Measurements from ENCODE around the gene UBL4B.
A peak's percentile ranks its signal among the peaks of the same experiment; 100 is the strongest.

UBL4B gene

GRCh38 chr1:110084227-110085078 is 27.8 kb upstream of the UBL4B start:
- DNase-seq, result peak; percentile 71 to 89 (median 86)
- CTCF ChIA-PET, result interaction anchor here (1.3 to 4.4 kb wide), 4 partner anchors 13 to 25 kb away, joined by 3 to 20 read pairs (median 6); no protein-coding TSS in a partner anchor
- H3K9me3 ChIP-seq (ENCODE audit: control extremely low read depth in 1 of 5, control insufficient read depth in 4 of 5, insufficient read depth in 2 of 5, low read depth in 1 of 5, low read length in 4 of 5), result no peaks in the 10 kb centered on the region
- POLR2A ChIA-PET, result no interaction called here
- peak overlapping the region; percentile 48 to 80 (median 68) for H3K4me3 ChIP-seq (ENCODE audit: control insufficient read depth in 1 of 7, extremely low read depth in 1 of 7, insufficient read depth in 4 of 7, low read depth in 2 of 7, low read length in 6 of 7)
- H3K27ac ChIP-seq (ENCODE audit: insufficient read depth in 1 of 2, low read depth in 1 of 2, low read length in 2 of 2, poor library complexity in 1 of 2, severe bottlenecking in 2 of 2), result no peak overlapping the region
- peaks cover 0 to 23% (median 18%) of the 10 kb centered on the region in 4 experiments for H3K4me1 ChIP-seq (ENCODE audit: control extremely low read depth in 1 of 4, control insufficient read depth in 4 of 4, insufficient read depth in 4 of 4, low read length in 3 of 4)
- WGBS (ENCODE audit: insufficient coverage), result under 1% methylated on average over 65 of the region's 72 CpGs
- H3K36me3 ChIP-seq (ENCODE audit: control insufficient read depth in 4 of 4, insufficient read depth in 4 of 4, low read length in 3 of 4), result no peaks in the 10 kb centered on the region
- peaks cover 12 to 65% (median 40%) of the 10 kb centered on the region in 5 experiments for H3K27me3 ChIP-seq (replicated peaks in 2 of 5; ENCODE audit: control insufficient read depth in 4 of 5, insufficient read depth in 5 of 5, low read length in 4 of 5)

- CTCF ChIA-PET, result interaction anchor here (7.8 kb wide), 1 partner anchor 19 kb away, joined by 176 read pairs; no protein-coding TSS in a partner anchor
- Histone ChIP-seq H3K4me1 (ENCODE audit: control extremely low read depth in 1 of 4, control insufficient read depth in 4 of 4, insufficient read depth in 4 of 4, low read length in 3 of 4) (peaks cover 0 to 27% (median 20%) of the 10 kb centered on the region in 4 experiments), H3K9me3 (ENCODE audit: control extremely low read depth in 1 of 5, control insufficient read depth in 4 of 5, insufficient read depth in 2 of 5, low read depth in 1 of 5, low read length in 4 of 5) (no peaks in the 10 kb centered on the region), H3K27ac (ENCODE audit: insufficient read depth in 1 of 2, low read depth in 1 of 2, low read length in 2 of 2, poor library complexity in 1 of 2, severe bottlenecking in 2 of 2) (no peak overlapping the region), H3K27me3 (replicated peaks in 2 of 5; ENCODE audit: control insufficient read depth in 4 of 5, insufficient read depth in 5 of 5, low read length in 4 of 5) (peaks cover 12 to 62% (median 35%) of the 10 kb centered on the region in 5 experiments), H3K4me3 (ENCODE audit: control insufficient read depth in 1 of 7, extremely low read depth in 1 of 7, insufficient read depth in 4 of 7, low read depth in 2 of 7, low read length in 6 of 7) (no peak overlapping the region), H3K36me3 (ENCODE audit: control insufficient read depth in 4 of 4, insufficient read depth in 4 of 4, low read length in 3 of 4) (no peaks in the 10 kb centered on the region)
- no peak for DNase-seq
- WGBS (ENCODE audit: insufficient coverage), result 100% methylated on average over 3 of the region's 5 CpGs
- POLR2A ChIA-PET, result no interaction called here
Measured at GRCh38 chr1:110085671-110086070, 26.6 kb upstream of the UBL4B start.

- DNase-seq, result no peak
- whole genome bisulfite sequencing (ENCODE audit: insufficient coverage), result 85% methylated on average over 4 of the region's 4 CpGs
- ChIA-PET POLR2A (no interaction called here), CTCF (interaction anchor here (0.8 to 7.8 kb wide), 7 partner anchors 11 to 61 kb away, joined by 3 to 176 read pairs (median 16); partner anchors contain the start of gene ALX3)
- H3K4me3 ChIP-seq (ENCODE audit: control insufficient read depth in 1 of 7, extremely low read depth in 1 of 7, insufficient read depth in 4 of 7, low read depth in 2 of 7, low read length in 6 of 7), result no peak overlapping the region
- no peaks in the 10 kb centered on the region for H3K36me3 ChIP-seq (ENCODE audit: control insufficient read depth in 4 of 4, insufficient read depth in 4 of 4, low read length in 3 of 4)
- H3K4me1 ChIP-seq (ENCODE audit: control extremely low read depth in 1 of 4, control insufficient read depth in 4 of 4, insufficient read depth in 4 of 4, low read length in 3 of 4), result peaks cover 0 to 27% (median 20%) of the 10 kb centered on the region in 4 experiments
- H3K27me3 ChIP-seq (replicated peaks in 2 of 5; ENCODE audit: control insufficient read depth in 4 of 5, insufficient read depth in 5 of 5, low read length in 4 of 5), result peaks cover 12 to 52% (median 35%) of the 10 kb centered on the region in 5 experiments
- no peak overlapping the region for H3K27ac ChIP-seq (ENCODE audit: insufficient read depth in 1 of 2, low read depth in 1 of 2, low read length in 2 of 2, poor library complexity in 1 of 2, severe bottlenecking in 2 of 2)
- no peaks in the 10 kb centered on the region for H3K9me3 ChIP-seq (ENCODE audit: control extremely low read depth in 1 of 5, control insufficient read depth in 4 of 5, insufficient read depth in 2 of 5, low read depth in 1 of 5, low read length in 4 of 5)
Measured at GRCh38 chr1:110086961-110087360, 25.3 kb upstream of the UBL4B start.

DNA sequence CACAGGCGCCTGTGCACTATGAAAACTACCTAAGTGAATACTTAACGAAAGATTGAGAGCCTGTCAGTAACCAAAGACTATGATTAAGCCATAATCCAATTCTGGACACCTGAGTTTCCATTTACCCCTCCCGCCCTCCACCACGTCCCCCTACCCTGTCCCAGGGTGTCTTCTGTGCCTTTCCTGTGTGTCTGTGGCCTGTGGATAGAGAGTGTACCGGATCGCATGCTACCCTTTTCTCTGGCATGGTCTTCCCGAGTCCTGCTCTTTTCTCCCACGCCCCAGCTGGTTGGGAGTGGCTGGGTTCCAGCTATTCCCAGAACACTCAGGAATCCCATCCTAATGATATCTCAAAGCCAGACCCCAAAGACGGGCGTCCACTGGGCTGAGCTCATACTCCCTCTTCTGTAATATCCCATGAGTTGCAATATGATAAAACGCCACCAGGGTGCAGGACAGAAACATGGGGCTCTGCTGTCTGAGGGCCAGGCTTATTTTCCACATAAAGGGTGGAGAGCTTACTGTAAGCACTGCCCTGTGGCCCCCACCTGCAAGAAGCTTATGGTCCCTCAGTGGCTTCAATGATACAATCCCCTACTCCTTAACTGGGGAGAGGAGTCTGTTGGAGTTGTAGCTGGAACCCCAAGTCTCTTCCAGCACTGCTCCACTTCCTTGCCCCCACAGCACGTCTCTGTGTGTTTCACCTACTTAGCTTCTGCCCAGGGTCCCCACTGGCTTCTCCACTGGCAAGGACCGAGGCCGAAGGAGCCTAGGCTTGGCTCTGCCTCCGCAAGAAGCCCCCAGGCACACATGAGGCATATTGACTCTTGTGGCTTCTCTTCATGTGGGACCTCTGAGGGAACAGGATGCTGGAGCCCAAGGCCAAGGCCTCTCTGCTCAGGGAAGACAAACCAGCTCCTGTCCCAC is 24.2 kb upstream of the UBL4B start:
- Histone ChIP-seq H3K4me3 (ENCODE audit: control insufficient read depth in 1 of 7, extremely low read depth in 1 of 7, insufficient read depth in 4 of 7, low read depth in 2 of 7, low read length in 6 of 7) (no peak overlapping the region), H3K4me1 (ENCODE audit: control extremely low read depth in 1 of 4, control insufficient read depth in 4 of 4, insufficient read depth in 4 of 4, low read length in 3 of 4) (peaks cover 0 to 26% (median 20%) of the 10 kb centered on the region in 4 experiments), H3K27me3 (replicated peaks in 2 of 5; ENCODE audit: control insufficient read depth in 4 of 5, insufficient read depth in 5 of 5, low read length in 4 of 5) (peaks cover 7 to 41% (median 26%) of the 10 kb centered on the region in 5 experiments), H3K36me3 (ENCODE audit: control insufficient read depth in 4 of 4, insufficient read depth in 4 of 4, low read length in 3 of 4) (no peaks in the 10 kb centered on the region), H3K9me3 (ENCODE audit: control extremely low read depth in 1 of 5, control insufficient read depth in 4 of 5, insufficient read depth in 2 of 5, low read depth in 1 of 5, low read length in 4 of 5) (no peaks in the 10 kb centered on the region), H3K27ac (ENCODE audit: insufficient read depth in 1 of 2, low read depth in 1 of 2, low read length in 2 of 2, poor library complexity in 1 of 2, severe bottlenecking in 2 of 2) (no peak overlapping the region)
- ChIA-PET POLR2A (interaction anchor here (0.8 kb wide), 1 partner anchor 18 kb away, joined by 3 read pairs; no protein-coding TSS in a partner anchor), CTCF (interaction anchor here (0.8 to 7.8 kb wide), 16 partner anchors 9 to 407 kb away, joined by 3 to 176 read pairs (median 4); partner anchors contain the start of genes ALX3 and UBL4B)
- 54% methylated on average over 11 of the region's 15 CpGs for WGBS (ENCODE audit: insufficient coverage)
- peak; percentile 54 to 74 (median 62) for DNase-seq

DNA sequence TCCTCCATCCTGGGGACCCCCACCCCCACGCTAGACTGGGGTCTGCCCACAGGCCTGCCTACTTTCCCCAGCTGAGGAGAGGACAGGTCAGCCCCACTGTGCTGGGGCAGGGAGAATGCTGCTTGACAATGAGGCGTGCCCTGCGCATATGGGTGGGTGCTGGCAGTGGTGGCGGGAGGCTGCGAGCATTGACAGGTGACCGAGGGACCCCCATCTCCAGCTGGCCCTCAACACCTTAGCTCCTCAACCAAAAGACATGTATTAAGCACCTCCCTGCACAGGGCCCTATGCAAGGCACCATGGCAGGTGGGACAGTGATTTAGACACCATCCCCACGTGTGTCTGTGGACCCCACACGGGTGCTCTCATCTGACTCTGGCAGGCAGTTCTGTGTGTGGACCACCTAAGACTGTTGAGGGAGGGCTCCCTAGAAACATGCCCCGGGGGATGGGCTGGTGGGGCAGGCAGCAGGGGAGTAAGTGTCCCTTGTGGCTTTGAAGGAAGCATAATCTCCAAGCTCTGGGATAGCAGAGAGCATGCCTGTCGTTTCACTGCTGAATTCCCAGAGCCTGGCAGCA is 23.4 kb upstream of the UBL4B start:
- ChIA-PET CTCF (interaction anchor here (0.8 to 7.8 kb wide), 14 partner anchors 8 to 407 kb away, joined by 3 to 176 read pairs (median 6); partner anchors contain the start of genes ALX3 and UBL4B), POLR2A (interaction anchor here (0.8 kb wide), 1 partner anchor 18 kb away, joined by 3 read pairs; no protein-coding TSS in a partner anchor)
- no peaks in the 10 kb centered on the region for H3K9me3 ChIP-seq (ENCODE audit: control extremely low read depth in 1 of 5, control insufficient read depth in 4 of 5, insufficient read depth in 2 of 5, low read depth in 1 of 5, low read length in 4 of 5)
- H3K27ac ChIP-seq (ENCODE audit: insufficient read depth in 1 of 2, low read depth in 1 of 2, low read length in 2 of 2, poor library complexity in 1 of 2, severe bottlenecking in 2 of 2), result no peak overlapping the region
- H3K36me3 ChIP-seq (ENCODE audit: control insufficient read depth in 4 of 4, insufficient read depth in 4 of 4, low read length in 3 of 4), result no peaks in the 10 kb centered on the region
- no peak for DNase-seq
- peaks cover 2 to 34% (median 24%) of the 10 kb centered on the region in 5 experiments for H3K27me3 ChIP-seq (replicated peaks in 2 of 5; ENCODE audit: control insufficient read depth in 4 of 5, insufficient read depth in 5 of 5, low read length in 4 of 5)
- H3K4me1 ChIP-seq (ENCODE audit: control extremely low read depth in 1 of 4, control insufficient read depth in 4 of 4, insufficient read depth in 4 of 4, low read length in 3 of 4), result peaks cover 0 to 20% (median 13%) of the 10 kb centered on the region in 4 experiments
- no peak overlapping the region for H3K4me3 ChIP-seq (ENCODE audit: control insufficient read depth in 1 of 7, extremely low read depth in 1 of 7, insufficient read depth in 4 of 7, low read depth in 2 of 7, low read length in 6 of 7)
- 87% methylated on average over 5 of the region's 10 CpGs for WGBS (ENCODE audit: insufficient coverage)

GRCh38 chr1:110089561-110090275 is 22.5 kb upstream of the UBL4B start:
- no peak overlapping the region for H3K27ac ChIP-seq (ENCODE audit: insufficient read depth in 1 of 2, low read depth in 1 of 2, low read length in 2 of 2, poor library complexity in 1 of 2, severe bottlenecking in 2 of 2)
- H3K36me3 ChIP-seq (ENCODE audit: control insufficient read depth in 4 of 4, insufficient read depth in 4 of 4, low read length in 3 of 4), result no peaks in the 10 kb centered on the region
- peaks cover 2 to 34% (median 20%) of the 10 kb centered on the region in 5 experiments for H3K27me3 ChIP-seq (replicated peaks in 2 of 5; ENCODE audit: control insufficient read depth in 4 of 5, insufficient read depth in 5 of 5, low read length in 4 of 5)
- H3K4me3 ChIP-seq (ENCODE audit: control insufficient read depth in 1 of 7, extremely low read depth in 1 of 7, insufficient read depth in 4 of 7, low read depth in 2 of 7, low read length in 6 of 7), result no peak overlapping the region
- ChIA-PET CTCF (interaction anchor here (1.3 to 7.8 kb wide), 6 partner anchors 8 to 53 kb away, joined by 3 to 176 read pairs (median 26); partner anchors contain the start of gene ALX3), POLR2A (no interaction called here)
- H3K9me3 ChIP-seq (ENCODE audit: control extremely low read depth in 1 of 5, control insufficient read depth in 4 of 5, insufficient read depth in 2 of 5, low read depth in 1 of 5, low read length in 4 of 5), result peaks cover 0 to 3% (median 0%) of the 10 kb centered on the region in 5 experiments
- peak in 1 of 3 donors; percentile 21 for DNase-seq
- H3K4me1 ChIP-seq (ENCODE audit: control extremely low read depth in 1 of 4, control insufficient read depth in 4 of 4, insufficient read depth in 4 of 4, low read length in 3 of 4), result peaks cover 0 to 12% (median 5%) of the 10 kb centered on the region in 4 experiments
- 48% methylated on average over 6 of the region's 7 CpGs for WGBS (ENCODE audit: insufficient coverage)
